Activated naive CD8-positive, alpha-beta T cell treated with anti-CD3 and anti-CD28 coated beads for 36 hours (primary cell): ENCODE measurements around the gene NAP1L3. TPM values are rescaled to one million over a fixed set of nuclear protein-coding genes. Genes with fewer than 3 reads are reported as not detected.
A peak's percentile ranks its signal among the peaks of the same experiment; 100 is the strongest.

Source experiments
- DNase-seq: peaks from one replicate; pipeline ENCODE4 v3.0.0; 2021
- H3K27ac Mint-ChIP-seq: one replicate; pipeline ENCODE4 v1.8.0; 2022; ENCODE audit warnings: mild to moderate bottlenecking, moderate library complexity, mixed read lengths
- H3K27me3 Mint-ChIP-seq: one replicate; pipeline ENCODE4 v1.8.0; 2022; ENCODE audit warnings: mild to moderate bottlenecking, mixed read lengths
- H3K36me3 Mint-ChIP-seq: one replicate; pipeline ENCODE4 v1.8.0; 2021; ENCODE audit warnings: mild to moderate bottlenecking, mixed read lengths
- H3K4me1 Mint-ChIP-seq: one replicate; pipeline ENCODE4 v1.8.0; 2021; ENCODE audit warnings: mixed read lengths
- H3K4me3 Mint-ChIP-seq: one replicate; pipeline ENCODE4 v1.8.0; 2022; ENCODE audit warnings: mild to moderate bottlenecking, moderate library complexity, mixed read lengths
- H3K9me3 Mint-ChIP-seq: one replicate; pipeline ENCODE4 v1.8.0; 2022; ENCODE audit warnings: mixed read lengths
- total RNA-seq, 2 experiments: library from RNA; stranded (reverse); gene quantifications; one replicate each; pipeline ENCODE4 v1.2.3, GENCODE V29; 2021

Gene NAP1L3, protein sequence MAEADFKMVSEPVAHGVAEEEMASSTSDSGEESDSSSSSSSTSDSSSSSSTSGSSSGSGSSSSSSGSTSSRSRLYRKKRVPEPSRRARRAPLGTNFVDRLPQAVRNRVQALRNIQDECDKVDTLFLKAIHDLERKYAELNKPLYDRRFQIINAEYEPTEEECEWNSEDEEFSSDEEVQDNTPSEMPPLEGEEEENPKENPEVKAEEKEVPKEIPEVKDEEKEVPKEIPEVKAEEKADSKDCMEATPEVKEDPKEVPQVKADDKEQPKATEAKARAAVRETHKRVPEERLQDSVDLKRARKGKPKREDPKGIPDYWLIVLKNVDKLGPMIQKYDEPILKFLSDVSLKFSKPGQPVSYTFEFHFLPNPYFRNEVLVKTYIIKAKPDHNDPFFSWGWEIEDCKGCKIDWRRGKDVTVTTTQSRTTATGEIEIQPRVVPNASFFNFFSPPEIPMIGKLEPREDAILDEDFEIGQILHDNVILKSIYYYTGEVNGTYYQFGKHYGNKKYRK
- total RNA-seq = 1 to 10 TPM; 2.8 to 3.2 TPM

DNA sequence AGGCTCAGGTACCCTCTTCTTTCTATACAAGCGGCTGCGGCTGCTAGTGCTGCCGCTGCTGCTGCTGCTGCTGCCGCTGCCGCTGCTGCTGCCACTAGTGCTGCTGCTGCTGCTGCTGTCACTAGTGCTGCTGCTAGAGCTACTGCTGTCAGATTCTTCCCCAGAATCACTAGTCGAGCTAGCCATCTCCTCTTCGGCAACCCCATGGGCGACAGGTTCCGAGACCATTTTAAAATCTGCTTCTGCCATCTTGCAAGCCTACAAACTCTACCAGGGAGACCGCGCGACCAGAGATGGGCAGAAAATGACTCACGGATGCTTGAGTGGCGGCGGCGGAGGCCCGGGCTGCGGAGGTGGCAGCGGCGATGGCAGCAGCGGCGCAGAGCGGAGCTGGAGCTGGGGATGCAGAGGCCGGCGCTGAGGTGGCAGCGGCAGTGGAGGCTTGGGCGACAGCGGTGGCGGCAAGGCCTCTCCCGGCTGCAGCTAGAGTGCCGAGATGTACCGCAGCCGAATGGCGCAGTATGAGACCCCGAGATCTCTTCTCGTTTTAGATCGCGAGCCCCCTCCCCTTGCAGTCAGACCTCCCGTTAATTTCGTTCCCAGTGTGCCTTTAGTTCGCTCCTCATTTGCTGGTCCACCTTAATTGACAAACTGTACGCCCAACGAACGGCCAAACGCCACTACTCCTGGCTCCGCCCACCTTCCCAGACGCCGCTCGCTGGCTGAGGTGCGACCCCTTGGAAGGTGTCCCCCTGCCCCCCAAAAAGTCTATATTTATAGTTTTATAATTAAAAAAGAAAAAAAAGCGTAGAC lies at the start of gene NAP1L3:
Gene NAP1L3, minus strand, starts transcription at position 523 of the 813 bp plus-strand sequence. Its CDS starts 274 bp downstream, at position 249.
- H3K4me3 Mint-ChIP-seq = peak within 1 kb of the TSS; percentile 86
- DNase-seq = peak; percentile 66
- no peaks in the 10 kb centered on the region for H3K9me3 Mint-ChIP-seq
- H3K27ac Mint-ChIP-seq = peak within 1 kb of the TSS; percentile 73
- peaks cover 7% of the 10 kb centered on the region for H3K4me1 Mint-ChIP-seq
- H3K36me3 Mint-ChIP-seq = no peaks in the 10 kb centered on the region
- H3K27me3 Mint-ChIP-seq = no peaks in the 10 kb centered on the region

DNA sequence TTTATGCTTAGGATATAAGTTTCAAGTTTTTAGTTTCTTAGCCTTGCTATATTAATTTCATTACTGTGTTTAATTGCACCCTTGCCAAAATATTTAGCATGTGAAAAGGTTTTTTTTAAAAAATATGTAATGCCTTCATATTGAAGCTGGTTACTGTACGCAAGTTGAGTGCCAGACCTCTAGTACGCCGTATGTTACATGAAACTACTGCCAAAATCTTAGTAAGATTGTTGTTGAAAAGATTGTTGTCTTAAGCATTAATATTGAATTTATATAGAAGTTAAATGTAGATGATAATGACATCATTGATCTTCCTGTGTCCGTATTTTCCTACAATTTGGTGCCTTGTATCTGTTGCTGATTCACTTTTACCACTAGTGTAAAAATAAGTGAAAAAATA lies 37.7 kb upstream of the NAP1L3 start:
- Mint-ChIP-seq H3K4me3 (no peak overlapping the region), H3K4me1 (no peaks in the 10 kb centered on the region), H3K27ac (no peak overlapping the region), H3K9me3 (no peaks in the 10 kb centered on the region), H3K27me3 (no peaks in the 10 kb centered on the region), H3K36me3 (no peaks in the 10 kb centered on the region)
- no peak for DNase-seq

DNA sequence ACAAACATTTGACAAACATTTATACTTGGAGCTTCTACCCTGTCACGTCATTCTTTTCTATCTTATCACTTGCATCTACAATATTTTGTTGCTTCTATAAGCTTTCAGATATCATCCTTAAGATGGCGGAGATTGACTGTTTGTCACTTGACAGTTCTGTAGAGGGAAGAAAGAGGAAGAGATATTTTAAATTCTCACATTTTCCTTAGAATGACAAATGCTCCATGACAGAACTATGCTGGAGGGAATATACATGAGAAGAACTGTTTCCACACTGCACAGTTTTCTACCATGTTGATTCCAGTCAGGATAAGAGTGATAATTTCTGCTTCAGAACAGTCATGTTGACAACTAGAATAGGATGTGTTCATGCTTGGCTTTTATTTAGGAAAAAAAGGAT lies 30.3 kb upstream of the NAP1L3 start:
- Mint-ChIP-seq H3K4me3 (no peak overlapping the region), H3K4me1 (no peaks in the 10 kb centered on the region), H3K36me3 (no peaks in the 10 kb centered on the region), H3K9me3 (no peaks in the 10 kb centered on the region), H3K27me3 (no peaks in the 10 kb centered on the region), H3K27ac (no peak overlapping the region)
- DNase-seq = no peak

DNA sequence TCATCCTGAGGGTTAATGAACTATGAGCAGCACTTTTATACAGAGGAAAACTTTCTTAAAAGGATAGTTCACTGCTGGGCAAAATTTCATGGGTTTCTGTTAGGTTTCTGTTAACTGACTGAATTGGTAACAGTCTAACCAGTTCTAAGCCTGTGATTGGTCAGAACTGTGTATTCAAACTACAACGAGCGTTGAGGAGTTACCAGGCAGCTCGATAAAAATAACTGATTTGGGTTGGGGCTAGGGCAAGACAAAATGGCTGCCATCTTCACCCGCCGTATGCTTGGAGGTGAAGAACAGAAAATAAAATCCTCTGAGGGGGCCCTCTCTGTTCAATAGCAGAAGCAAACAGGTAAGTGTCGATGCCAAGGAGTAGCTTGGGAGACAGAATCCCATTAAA lies 22.6 kb upstream of the NAP1L3 start:
- no peaks in the 10 kb centered on the region for H3K4me1 Mint-ChIP-seq
- no peaks in the 10 kb centered on the region for H3K9me3 Mint-ChIP-seq
- H3K27me3 Mint-ChIP-seq = no peaks in the 10 kb centered on the region
- H3K36me3 Mint-ChIP-seq = no peaks in the 10 kb centered on the region
- H3K27ac Mint-ChIP-seq = no peak overlapping the region
- DNase-seq = no peak
- H3K4me3 Mint-ChIP-seq = no peak overlapping the region

DNA sequence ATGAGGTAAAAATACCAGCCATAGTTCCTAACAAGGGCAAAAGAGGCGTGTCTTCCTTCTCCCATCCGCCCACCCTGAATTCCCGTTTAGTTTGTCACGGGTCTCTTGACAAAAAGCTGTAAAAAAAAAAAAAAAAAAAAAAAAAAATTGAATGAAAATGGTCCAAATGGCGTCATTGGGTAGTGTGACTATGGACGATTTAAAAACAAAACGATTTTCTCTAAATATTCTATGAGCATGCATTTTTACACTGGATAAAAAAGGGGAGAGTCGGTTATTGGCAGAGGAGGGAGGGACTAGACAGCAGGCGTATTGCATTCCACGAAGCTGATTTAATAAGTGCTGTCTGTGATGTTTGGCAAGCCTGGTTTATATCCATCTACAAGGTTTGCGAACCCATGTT lies 492 bp upstream of the NAP1L3 start, which contains the start of gene FAM133A:
Gene FAM133A, plus strand, starts transcription at position 338 of the 403 bp plus-strand sequence. CDS start 35,214 bp downstream, outside the sequence.
- H3K4me3 Mint-ChIP-seq = peak within 1 kb of the TSS; percentile 86
- H3K36me3 Mint-ChIP-seq = no peaks in the 10 kb centered on the region
- peaks cover 7% of the 10 kb centered on the region for H3K4me1 Mint-ChIP-seq
- H3K27me3 Mint-ChIP-seq = no peaks in the 10 kb centered on the region
- H3K9me3 Mint-ChIP-seq = no peaks in the 10 kb centered on the region
- H3K27ac Mint-ChIP-seq = peak within 1 kb of the TSS; percentile 73
- DNase-seq = no peak

DNA sequence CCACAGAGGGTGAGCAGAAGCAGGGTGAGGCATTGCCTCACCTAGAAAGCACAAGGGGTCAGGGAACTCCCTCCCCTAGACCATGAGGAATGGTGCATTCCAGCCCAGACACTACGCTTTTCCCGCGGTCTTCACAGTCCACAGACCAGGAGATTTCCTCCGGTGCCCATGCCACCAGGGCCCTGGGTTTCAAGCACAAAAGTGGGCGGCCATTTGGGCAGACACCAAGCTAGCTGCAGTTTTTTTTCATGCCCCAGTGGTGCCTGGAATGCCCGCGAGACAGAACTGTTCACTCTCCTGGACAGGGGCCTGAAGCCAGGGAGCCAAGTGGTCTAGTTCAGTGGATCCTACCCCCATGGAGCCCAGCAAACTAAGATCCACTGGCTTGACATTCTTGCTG lies 12.8 kb downstream of the NAP1L3 start:
- no peaks in the 10 kb centered on the region for H3K4me1 Mint-ChIP-seq
- H3K27me3 Mint-ChIP-seq = no peaks in the 10 kb centered on the region
- no peak for DNase-seq
- H3K4me3 Mint-ChIP-seq = no peak overlapping the region
- H3K9me3 Mint-ChIP-seq = no peaks in the 10 kb centered on the region
- no peak overlapping the region for H3K27ac Mint-ChIP-seq
- peaks cover 2% of the 10 kb centered on the region for H3K36me3 Mint-ChIP-seq

DNA sequence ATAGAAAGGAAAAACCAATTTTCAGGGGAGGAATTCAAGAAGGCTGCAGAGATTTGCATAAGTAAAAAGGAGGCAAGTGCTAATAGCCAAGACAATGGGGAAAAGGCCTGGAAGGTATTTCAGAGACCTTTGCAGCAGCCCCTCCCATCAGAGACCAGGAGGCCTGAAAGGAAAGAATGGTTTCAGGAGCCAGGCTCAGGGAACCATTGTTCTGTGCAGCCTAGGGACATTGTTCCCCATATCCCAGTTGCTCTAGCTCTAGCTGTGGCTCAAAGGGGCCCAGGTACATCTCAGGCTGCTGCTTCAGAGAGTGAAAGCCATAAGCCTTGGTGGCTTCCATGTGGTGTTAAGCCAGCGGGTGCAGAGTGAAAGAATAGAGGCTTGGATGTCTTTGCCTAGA lies 24.0 kb downstream of the NAP1L3 start:
- H3K9me3 Mint-ChIP-seq = no peaks in the 10 kb centered on the region
- DNase-seq = no peak
- H3K4me3 Mint-ChIP-seq = no peak overlapping the region
- no peaks in the 10 kb centered on the region for H3K27me3 Mint-ChIP-seq
- no peaks in the 10 kb centered on the region for H3K4me1 Mint-ChIP-seq
- no peaks in the 10 kb centered on the region for H3K36me3 Mint-ChIP-seq
- H3K27ac Mint-ChIP-seq = no peak overlapping the region

DNA sequence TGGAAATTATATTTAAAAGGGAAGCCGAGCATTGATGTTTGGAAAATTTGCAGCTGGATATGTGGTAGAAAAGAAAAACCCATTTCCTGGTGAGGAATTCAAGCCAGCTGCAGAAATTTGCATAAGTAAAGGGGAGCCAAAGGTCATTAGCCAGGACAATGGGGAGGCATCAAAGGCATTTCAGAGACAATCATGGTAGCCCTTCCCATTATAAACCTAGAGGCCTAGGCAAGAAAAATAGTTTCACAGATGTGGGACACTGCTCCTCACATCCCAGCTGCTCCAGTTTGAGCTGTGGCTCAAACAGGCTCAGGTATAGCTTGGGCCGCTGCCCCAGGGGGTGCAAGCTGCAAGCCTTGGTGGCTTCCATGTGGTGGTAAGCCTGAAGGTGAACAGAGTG lies 35.8 kb downstream of the NAP1L3 start:
- H3K4me3 Mint-ChIP-seq = no peak overlapping the region
- no peak overlapping the region for H3K27ac Mint-ChIP-seq
- H3K9me3 Mint-ChIP-seq = no peaks in the 10 kb centered on the region
- no peaks in the 10 kb centered on the region for H3K27me3 Mint-ChIP-seq
- no peak for DNase-seq
- H3K36me3 Mint-ChIP-seq = no peaks in the 10 kb centered on the region
- H3K4me1 Mint-ChIP-seq = no peaks in the 10 kb centered on the region

Other genes starting within 250 kb of the NAP1L3 start
- gene FAM133A, start 628 bp upstream of the NAP1L3 start, total RNA-seq = not detected